SW480 (cell line): ENCODE data around the gene PTPRZ1.
A peak's percentile ranks its signal among the peaks of the same experiment; 100 is the strongest.

Source experiments
- DNase-seq: peaks from one replicate; pipeline ENCODE4 v3.0.0-alpha.2; 2016; ENCODE audit warnings: low spot score

The PTPRZ1 gene

DNA sequence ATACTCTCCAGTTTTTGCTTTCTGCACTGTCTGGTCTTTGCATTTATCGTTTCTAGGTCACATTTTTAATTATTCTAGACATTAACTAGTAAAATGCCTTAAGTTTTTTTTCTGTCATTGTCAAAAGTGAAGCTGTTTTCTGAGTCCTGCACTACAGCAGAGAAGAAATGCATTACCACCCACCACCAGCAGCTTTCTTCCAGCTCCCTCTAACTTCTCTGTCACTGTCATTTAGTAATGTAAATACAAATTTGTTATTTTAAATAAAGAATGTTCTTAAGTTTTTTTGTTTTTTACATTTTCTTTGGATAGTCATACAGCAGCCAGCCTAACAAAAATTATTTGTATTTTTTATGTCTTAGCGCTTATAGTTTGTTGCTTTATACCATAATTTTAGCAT is 18.8 kb downstream of the PTPRZ1 start:
- DNase-seq: no peak

DNA sequence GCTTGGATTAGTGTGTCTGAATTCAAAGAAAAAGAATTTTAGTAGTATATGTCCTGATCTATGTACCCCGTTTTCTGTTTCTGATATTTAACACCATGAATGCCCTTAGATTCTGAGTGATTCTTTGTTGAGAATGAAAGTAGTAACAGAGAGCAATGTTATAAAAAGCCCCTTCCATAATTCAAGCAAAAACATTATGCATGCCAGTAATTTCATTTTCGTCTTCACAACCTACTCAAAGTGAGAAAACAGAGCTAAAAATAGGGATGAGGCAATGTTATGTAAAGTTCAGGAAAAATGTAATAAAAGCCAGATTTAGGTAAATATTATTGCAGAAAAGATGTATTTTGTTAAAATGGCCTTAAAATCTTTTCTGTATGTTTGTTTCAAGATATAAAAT is 28.1 kb downstream of the PTPRZ1 start:
- DNase-seq: no peak

DNA sequence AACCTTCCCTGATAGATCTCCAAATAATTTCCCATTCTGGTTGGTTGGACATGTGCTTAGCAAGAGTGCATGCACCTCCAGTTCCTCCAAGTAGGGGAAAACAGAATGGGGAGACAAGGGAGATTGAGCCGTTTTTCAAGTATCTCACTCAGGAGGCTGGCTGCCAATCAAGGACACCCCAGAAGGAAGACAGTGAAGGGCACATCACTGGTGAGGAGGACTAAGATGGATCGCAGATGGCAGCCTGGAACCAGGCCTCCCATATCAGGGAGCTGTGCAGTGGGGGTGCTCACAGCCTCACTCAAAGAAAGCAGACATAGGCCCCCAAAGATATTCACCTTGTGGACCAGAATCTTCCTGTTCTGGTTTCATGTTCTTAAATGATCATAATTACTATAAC is 31.2 kb downstream of the PTPRZ1 start:
- no peak for DNase-seq

- DNase-seq: no peak
Observed at GRCh38 chr7:121908042-121908441, 35.1 kb downstream of the PTPRZ1 start.

- no peak for DNase-seq
Observed at GRCh38 chr7:121909716-121910345, 36.9 kb downstream of the PTPRZ1 start.

- DNase-seq: no peak
Observed at GRCh38 chr7:121913947-121914675, 41.1 kb downstream of the PTPRZ1 start.

DNA sequence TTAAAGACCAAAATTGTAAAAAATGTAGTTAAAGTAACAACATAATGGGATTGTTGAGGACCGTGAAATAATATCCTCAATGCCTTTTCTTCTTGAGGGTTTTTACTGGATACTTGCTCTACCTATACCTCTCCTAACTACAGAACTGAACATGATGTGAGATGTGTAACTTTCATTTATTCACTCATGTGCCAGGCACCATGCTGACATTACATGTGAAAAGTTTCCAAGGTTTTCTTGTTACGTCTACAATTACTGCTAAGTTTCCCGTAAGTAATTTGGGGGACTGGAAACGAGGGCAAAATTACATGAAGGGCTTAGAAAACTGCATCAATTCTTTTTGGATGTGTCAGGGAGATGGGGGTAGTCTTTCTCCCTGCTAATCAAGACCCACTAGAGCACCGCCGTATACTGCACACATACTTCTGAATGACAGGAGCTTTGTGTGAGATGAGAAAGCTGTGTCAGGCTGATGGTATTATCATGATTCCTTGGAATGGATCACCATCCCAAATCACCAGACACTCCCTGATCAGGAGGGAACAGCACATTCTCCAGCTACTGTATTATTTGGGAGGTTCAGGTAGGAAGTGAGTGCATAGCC is 41.8 kb downstream of the PTPRZ1 start:
- DNase-seq: no peak

- no peak for DNase-seq
Observed at GRCh38 chr7:121916211-121916610, 43.2 kb downstream of the PTPRZ1 start.

DNA sequence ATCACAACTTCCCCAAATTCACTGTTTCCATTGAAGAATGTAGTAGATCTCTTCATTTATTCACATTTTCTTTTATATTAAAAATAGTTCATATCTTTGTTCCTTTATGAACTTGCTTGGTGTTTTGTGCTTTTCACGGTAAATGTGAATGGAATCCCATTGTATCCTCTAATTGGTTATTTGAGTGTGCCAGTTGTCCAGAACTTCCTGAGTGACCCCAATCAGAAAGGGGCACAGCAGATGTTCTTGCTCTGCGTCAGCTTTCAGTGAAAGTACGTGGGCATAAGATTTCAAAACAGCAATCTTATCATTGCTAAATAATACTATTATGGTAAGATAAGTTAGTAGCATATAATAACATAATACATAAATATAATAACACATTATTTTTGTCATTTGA is 47.0 kb downstream of the PTPRZ1 start:
- DNase-seq: no peak

GRCh38 chr7:121924269-121925186 is 51.6 kb downstream of the PTPRZ1 start:
- no peak for DNase-seq

GRCh38 chr7:121931149-121931902 is 58.4 kb downstream of the PTPRZ1 start:
- DNase-seq: no peak

DNA sequence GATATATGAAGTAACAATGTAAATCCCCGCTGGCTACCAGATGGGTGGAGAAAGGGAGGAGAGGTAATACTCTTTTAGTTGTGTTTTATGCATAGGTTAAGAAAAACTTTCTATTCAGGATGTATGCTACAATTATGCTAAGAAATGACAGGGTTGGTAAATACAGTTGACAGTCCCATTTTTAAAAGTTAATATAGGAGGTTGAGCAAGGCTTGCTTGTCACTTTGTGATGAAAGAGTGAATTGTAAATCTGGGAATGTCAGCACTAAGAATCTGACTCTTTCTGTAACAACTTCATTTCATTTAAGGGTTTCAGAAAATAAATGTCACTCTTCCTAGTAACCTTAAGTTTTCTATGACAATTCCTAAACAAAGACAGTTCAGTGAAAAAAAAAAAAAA is 59.8 kb downstream of the PTPRZ1 start:
- DNase-seq: no peak

DNA sequence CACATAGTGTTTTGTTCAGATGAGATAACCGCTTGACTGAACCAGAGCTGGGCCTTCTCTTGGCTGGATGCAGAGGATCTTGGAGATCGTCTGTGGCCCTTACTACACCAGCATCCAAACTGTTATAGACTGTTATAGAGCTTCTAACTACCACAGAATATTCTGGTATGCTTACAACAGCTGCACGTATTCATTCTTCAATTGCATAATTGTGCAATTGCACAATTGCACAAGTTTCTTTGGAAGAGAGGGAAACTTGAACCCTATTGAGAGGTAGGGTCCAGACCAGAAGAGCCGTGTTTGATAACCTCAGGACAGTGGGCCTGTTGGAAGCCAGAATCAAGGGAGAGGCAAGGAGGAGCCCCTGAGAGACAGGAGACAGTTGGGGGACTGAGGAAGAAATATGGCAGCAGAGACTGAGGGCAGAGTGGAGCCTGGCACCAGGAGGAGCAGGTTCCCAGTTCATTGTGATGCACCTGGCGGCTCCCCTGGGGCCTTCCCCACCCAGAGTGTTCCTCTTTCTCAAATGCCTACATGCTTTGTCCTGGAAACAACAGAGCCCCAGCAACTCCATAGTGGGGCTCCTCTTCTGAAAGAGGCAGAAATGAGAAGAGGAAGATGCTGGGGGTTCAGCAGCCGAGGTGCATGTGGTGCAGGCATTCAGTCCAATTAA is 64.1 kb downstream of the PTPRZ1 start:
- no peak for DNase-seq

DNA sequence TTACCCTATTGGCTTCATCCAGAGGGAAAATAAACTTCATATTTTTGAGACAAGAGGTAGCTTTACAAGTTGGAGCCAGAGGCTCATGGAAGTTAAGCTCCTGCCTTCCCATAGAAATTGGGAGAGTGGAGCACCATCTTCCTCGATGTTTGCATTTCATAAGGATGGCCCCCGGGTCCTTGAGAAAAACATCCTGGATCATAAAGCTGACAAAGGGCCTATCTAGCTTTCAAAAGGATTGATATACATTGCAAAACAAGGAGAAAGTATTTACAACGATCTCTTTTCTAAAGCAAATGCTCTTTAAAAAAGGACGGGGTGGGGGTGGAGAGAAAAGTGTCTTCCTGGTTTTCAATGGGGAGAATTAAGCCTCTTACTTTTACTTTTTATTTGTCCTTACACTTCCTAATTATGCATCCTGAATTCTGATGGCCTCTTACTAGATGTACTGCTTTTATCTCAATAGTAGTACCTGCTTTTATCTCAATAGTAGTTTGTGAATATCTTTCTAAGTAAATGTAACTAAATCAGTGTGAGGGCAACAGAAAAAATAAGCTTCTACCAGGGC is 65.6 kb downstream of the PTPRZ1 start:
- no peak for DNase-seq

GRCh38 chr7:121940918-121941317 is 68.0 kb downstream of the PTPRZ1 start:
- DNase-seq: no peak

DNA sequence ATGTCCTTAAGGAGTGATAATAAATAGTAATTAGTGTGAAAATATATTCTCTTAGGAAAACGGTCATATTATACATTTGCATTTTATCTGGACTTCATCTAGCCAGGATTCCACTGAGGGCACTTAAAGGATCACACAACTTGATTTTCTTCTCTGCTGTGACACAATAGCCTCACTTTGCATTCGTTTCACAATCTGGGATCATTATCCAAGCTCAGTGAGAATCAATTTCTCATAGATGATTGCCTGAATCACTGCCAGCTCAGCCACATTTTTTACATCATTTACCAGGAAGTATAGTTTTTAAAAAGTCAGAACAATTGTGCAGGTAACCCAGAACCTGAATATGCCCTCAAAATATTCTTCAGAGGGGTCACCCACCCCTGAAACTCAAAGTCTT is 68.9 kb downstream of the PTPRZ1 start:
- DNase-seq: no peak

DNA sequence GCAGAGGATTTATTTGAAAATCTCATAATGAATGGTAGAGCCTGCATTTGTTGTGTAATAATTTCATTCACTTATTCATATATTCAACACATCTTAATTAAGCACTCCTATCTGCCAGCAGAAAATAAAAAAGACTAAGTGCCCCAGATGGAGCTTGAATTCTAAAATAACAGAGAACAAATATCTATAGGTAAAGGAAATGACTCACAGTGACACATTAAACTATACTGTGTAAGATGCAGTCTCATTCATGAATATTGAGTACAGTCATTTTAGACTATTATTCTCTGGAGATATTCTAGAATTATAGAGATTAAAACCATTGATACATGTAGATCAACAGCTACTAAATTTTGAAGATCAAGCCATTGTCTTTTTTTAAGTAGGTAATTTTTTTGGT is 72.1 kb downstream of the PTPRZ1 start:
- no peak for DNase-seq

GRCh38 chr7:121945480-121946236 is 72.7 kb downstream of the PTPRZ1 start:
- no peak for DNase-seq

DNA sequence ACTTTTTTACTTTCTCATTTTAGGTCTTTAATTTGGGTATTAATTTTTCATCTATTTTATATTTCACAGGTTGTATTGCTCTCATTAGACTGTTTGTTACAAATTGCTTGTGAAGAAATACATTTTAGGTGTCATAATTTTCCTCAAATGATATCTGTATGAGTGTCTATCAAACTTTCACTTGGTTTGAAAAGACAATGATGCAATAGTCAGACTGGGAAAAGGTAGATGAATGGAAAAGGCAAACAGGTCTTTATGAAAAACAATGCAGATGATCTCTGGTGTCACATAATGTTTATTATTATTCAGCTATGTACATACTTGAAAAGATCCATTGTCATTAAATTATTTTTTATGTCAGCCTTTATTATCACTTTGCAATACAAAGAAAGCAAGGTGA is 80.2 kb downstream of the PTPRZ1 start:
- no peak for DNase-seq

DNA sequence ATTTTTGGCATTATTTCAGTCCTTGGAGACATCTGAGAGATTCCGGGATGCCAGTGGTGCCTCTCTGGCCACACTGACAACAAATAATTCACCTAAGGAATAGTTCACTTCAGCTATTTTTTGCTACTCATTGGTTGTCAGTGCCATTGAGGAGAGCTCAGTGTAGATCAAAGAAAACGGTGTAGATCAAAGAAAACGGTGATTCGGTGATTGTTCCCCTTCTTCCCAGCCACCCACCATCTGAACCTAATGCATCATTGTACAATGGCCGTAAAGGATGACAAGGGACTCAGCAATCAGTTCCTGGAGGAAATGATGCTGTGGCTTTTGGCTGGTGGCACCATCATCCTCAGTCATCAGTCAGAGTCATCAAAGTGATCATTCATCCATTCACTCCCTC is 80.6 kb downstream of the PTPRZ1 start:
- DNase-seq: peak; percentile 94
